CD4-positive, alpha-beta T cell (primary cell): ENCODE measurements around the gene CATSPERZ. TPM values are rescaled to one million over a fixed set of nuclear protein-coding genes. Genes with fewer than 3 reads are reported as not detected.

Source experiments
- ATAC-seq: fragments of 200-7000 bp; cut with Tn5 transposase; one replicate; pipeline ENCODE4 v1.10.0; 2022; ENCODE audit warnings: mild to moderate bottlenecking; ENCODE audit not compliant: poor library complexity
- CTCF ChIA-PET: fragments of 350-600 bp; sonication (Branson Sonifier 250); formaldehyde crosslinking; loops from one replicate; lab custom pipeline; 2021; ENCODE audit warnings: antibody characterized with exemption, inconsistent platforms; lab: Charles Lee
- POLR2A ChIA-PET: fragments of 350-600 bp; sonication (Branson Sonifier 250); formaldehyde crosslinking; loops from one replicate; lab custom pipeline; 2021; ENCODE audit warnings: antibody characterized with exemption, inconsistent platforms; lab: Charles Lee
- DNase-seq, 14 experiments: peaks; one replicate each; pipeline ENCODE4 v3.0.0-alpha.2; 2013 to 2020; ENCODE audit warnings: mixed read lengths in 2 of 14
- H3K27ac ChIP-seq, 2 donors: one replicate each; pipeline versions ENCODE4 v1.5.1 to v1.7.0; 2013; ENCODE audit warnings: low read length in 2 of 2, low read depth in 1 of 2, mild to moderate bottlenecking in 1 of 2
- H3K27me3 ChIP-seq, 2 experiments: 1 replicate in 1 of 2; 2 replicates in 1 of 2; pipeline versions ENCODE4 v1.6.1 to v1.7.0; 2013; ENCODE audit warnings: low read length in 2 of 2, control low read depth in 1 of 2, mild to moderate bottlenecking in 1 of 2, moderate library complexity in 1 of 2; ENCODE audit not compliant: insufficient read depth in 2 of 2, control insufficient read depth in 1 of 2
- H3K36me3 ChIP-seq: one replicate; pipeline ENCODE4 v1.6.1; 2013; ENCODE audit warnings: low read length, control low read depth; ENCODE audit not compliant: insufficient read depth
- H3K4me1 ChIP-seq: one replicate; pipeline ENCODE4 v1.6.1; 2013; ENCODE audit warnings: low read length, control low read depth; ENCODE audit not compliant: insufficient read depth
- H3K4me3 ChIP-seq: one replicate; pipeline ENCODE4 v1.5.1; 2013; ENCODE audit warnings: mild to moderate bottlenecking, low read length, moderate library complexity
- H3K9me3 ChIP-seq, 2 experiments: 1 replicate in 1 of 2; 2 replicates in 1 of 2; pipeline versions ENCODE4 v1.6.1 to v1.7.0; 2013; ENCODE audit warnings: low read length in 2 of 2, mild to moderate bottlenecking in 2 of 2, control low read depth in 1 of 2, moderate library complexity in 1 of 2; ENCODE audit not compliant: control insufficient read depth in 1 of 2, insufficient read depth in 1 of 2
- H3K27ac Mint-ChIP-seq: one replicate; pipeline ENCODE4 v1.8.0; 2020; ENCODE audit warnings: mixed read lengths
- H3K27me3 Mint-ChIP-seq: one replicate; pipeline ENCODE4 v1.8.0; 2021; ENCODE audit warnings: mixed read lengths
- H3K36me3 Mint-ChIP-seq: one replicate; pipeline ENCODE4 v1.8.0; 2021; ENCODE audit warnings: low read depth, mixed read lengths
- H3K4me1 Mint-ChIP-seq: one replicate; pipeline ENCODE4 v1.8.0; 2021; ENCODE audit warnings: low read depth, mixed read lengths
- H3K4me3 Mint-ChIP-seq: one replicate; pipeline ENCODE4 v1.8.0; 2020; ENCODE audit warnings: mild to moderate bottlenecking, mixed read lengths
- H3K9me3 Mint-ChIP-seq: one replicate; pipeline ENCODE4 v1.8.0; 2020; ENCODE audit warnings: mixed read lengths
- CTCF ChIP-seq: fragments of 200-600 bp; IDR thresholded peaks from one replicate; pipeline ENCODE4 v1.8.0; 2022; ENCODE audit warnings: antibody characterized with exemption, mild to moderate bottlenecking
- intact Hi-C, 2 experiments: fragments of 100-400 bp; cut with DNase I in 1 of 2; cut with micrococcal nuclease in 1 of 2; formaldehyde crosslinking; loops; one replicate each; pipeline versions ENCODE4 v1.15.1 to v1.9.0; 2023 to 2025; cut with DNase I, micrococcal nuclease
- total RNA-seq, 174 experiments: library from RNA in 2 of 174; stranded (reverse) in 2 of 174; gene quantifications; one replicate each; pipeline ENCODE4 v1.2.3 and lab custom pipeline; 2021 to 2026

CATSPERZ gene
- total RNA-seq, 2 experiments from 2014 or later, result not detected

GRCh38 chr11:64295760-64296159 lies 4.4 kb upstream of the CATSPERZ start:
- Histone ChIP-seq H3K9me3 (peaks cover 0 to 22% of the 10 kb centered on the region in 2 experiments), H3K27ac (no peak overlapping the region), H3K36me3 (no peaks in the 10 kb centered on the region), H3K27me3 (peaks cover 79 to 92% of the 10 kb centered on the region in 2 experiments), H3K4me3 (no peak overlapping the region), H3K4me1 (peaks cover 44% of the 10 kb centered on the region)
- ChIA-PET CTCF (interaction anchor here (1.4 kb wide), 1 partner anchor 24 kb away, joined by 3 read pairs; no protein-coding TSS in a partner anchor), POLR2A (no interaction called here)
- Mint-ChIP-seq H3K4me1 (peaks cover 19% of the 10 kb centered on the region), H3K4me3 (no peak overlapping the region), H3K27me3 (peaks cover 81% of the 10 kb centered on the region), H3K36me3 (no peaks in the 10 kb centered on the region), H3K9me3 (no peaks in the 10 kb centered on the region), H3K27ac (no peak overlapping the region)
- ATAC-seq (no peak), DNase-seq (no peak)
- intact Hi-C loops, result no loop called here
- no peak for TF ChIP-seq CTCF

DNA sequence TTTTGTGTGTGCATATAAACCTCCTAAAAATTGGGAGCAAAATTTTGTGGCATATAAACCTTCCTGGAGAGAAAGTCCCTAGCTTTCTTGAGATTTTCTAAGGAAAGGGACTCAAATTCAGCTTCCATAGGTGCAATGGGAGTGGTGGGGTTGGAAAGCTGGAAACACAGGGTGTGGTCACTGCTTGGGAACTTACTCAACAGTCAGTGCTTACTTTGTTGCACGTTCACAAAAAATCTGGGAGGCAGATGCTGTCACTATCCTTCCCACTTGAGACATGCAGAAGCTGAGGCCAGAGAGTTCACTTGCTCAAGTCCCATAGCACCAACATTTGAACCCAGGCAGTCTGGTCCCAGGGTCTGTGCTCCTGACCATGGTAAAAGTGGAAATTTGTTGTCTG lies 3.9 kb upstream of the CATSPERZ start:
- Histone ChIP-seq H3K4me3 (no peak overlapping the region), H3K36me3 (no peaks in the 10 kb centered on the region), H3K9me3 (peaks cover 0 to 21% of the 10 kb centered on the region in 2 experiments), H3K27ac (no peak overlapping the region), H3K27me3 (peaks cover 78 to 92% of the 10 kb centered on the region in 2 experiments), H3K4me1 (peaks cover 44% of the 10 kb centered on the region)
- Mint-ChIP-seq H3K9me3 (no peaks in the 10 kb centered on the region), H3K4me3 (no peak overlapping the region), H3K36me3 (no peaks in the 10 kb centered on the region), H3K4me1 (peaks cover 23% of the 10 kb centered on the region), H3K27ac (no peak overlapping the region), H3K27me3 (peaks cover 84% of the 10 kb centered on the region)
- ChIA-PET CTCF (interaction anchor here (1.4 kb wide), 1 partner anchor 25 kb away, joined by 3 read pairs; no protein-coding TSS in a partner anchor), POLR2A (no interaction called here)
- DNase-seq (no peak), ATAC-seq (no peak)
- intact Hi-C loops, result no loop called here
- no peak for TF ChIP-seq CTCF

DNA sequence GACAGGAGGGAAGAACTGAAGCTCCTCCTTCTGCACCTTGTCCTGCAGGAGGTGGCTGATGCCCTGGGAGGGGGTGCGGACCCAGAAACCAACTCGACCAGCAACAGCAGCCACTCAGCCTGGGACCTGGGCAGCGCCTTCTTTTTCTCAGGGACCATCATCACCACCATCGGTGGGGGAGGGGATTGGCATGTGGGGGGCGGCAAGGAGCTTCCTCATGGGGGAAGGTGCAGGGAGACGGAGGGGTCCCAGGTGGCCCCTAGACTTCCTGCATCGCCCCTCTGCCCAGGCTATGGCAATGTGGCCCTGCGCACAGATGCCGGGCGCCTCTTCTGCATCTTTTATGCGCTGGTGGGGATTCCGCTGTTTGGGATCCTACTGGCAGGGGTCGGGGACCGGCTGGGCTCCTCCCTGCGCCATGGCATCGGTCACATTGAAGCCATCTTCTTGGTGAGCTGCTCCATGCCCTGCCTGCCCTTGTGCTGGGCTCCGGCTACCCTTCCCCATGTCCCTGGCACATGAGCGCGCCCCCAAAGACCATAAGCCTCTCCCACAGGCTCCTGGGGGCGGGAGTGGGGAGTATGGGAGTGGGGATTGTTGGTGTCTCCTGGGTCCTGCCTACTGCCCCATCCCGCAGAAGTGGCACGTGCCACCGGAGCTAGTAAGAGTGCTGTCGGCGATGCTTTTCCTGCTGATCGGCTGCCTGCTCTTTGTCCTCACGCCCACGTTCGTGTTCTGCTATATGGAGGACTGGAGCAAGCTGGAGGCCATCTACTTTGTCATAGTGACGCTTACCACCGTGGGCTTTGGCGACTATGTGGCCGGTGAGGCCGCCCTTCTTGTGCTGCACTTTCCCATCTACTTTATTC lies 3.1 kb upstream of the CATSPERZ start:
- ATAC-seq, result no peak
- no peaks in the 10 kb centered on the region for H3K9me3 Mint-ChIP-seq
- no peak overlapping the region for H3K27ac ChIP-seq
- H3K36me3 Mint-ChIP-seq, result no peaks in the 10 kb centered on the region
- peaks cover 23% of the 10 kb centered on the region for H3K4me1 Mint-ChIP-seq
- TF ChIP-seq CTCF, result no peak
- peaks cover 0 to 24% of the 10 kb centered on the region in 2 experiments for H3K9me3 ChIP-seq
- peaks cover 92% of the 10 kb centered on the region for H3K27me3 Mint-ChIP-seq
- peaks cover 47% of the 10 kb centered on the region for H3K4me1 ChIP-seq
- H3K4me3 ChIP-seq, result no peak overlapping the region
- H3K27me3 ChIP-seq, result peaks cover 85 to 96% of the 10 kb centered on the region in 2 experiments
- no peaks in the 10 kb centered on the region for H3K36me3 ChIP-seq
- no peak for DNase-seq
- no peak overlapping the region for H3K27ac Mint-ChIP-seq
- peak overlapping the region; percentile 0 for H3K4me3 Mint-ChIP-seq
- ChIA-PET CTCF (interaction anchor here (1.3 to 1.4 kb wide), 2 partner anchors 26 to 93 kb away, joined by 3 to 5 read pairs; no protein-coding TSS in a partner anchor), POLR2A (interaction anchor here (0.6 kb wide), 1 partner anchor 91 kb away, joined by 3 read pairs; no protein-coding TSS in a partner anchor)
- intact Hi-C loops, result no loop called here
